GM23338 (cell line): ENCODE results near the gene ZFR2. TPM values are rescaled to one million over a fixed set of nuclear protein-coding genes. Genes with fewer than 3 reads are reported as not detected.

ENCODE experiments used
- ATAC-seq: fragments of 200-7000 bp; cut with Tn5 transposase; 3 replicates; pipeline ENCODE4 v1.9.1; 2020
- DNase-seq: peaks from one replicate; pipeline ENCODE4 v3.0.0-alpha.2; 2015; ENCODE audit warnings: low spot score
- H2AFZ ChIP-seq: fragments of 200-600 bp; sonication (generic); 2 replicates; pipeline ENCODE4 v1.8.0; 2016; ENCODE audit warnings: antibody characterized with exemption, mild to moderate bottlenecking, moderate library complexity
- H3F3A ChIP-seq: fragments of 200-600 bp; sonication (generic); replicated peaks from 2 replicates; pipeline ENCODE4 v1.8.0; 2017; ENCODE audit warnings: antibody characterized with exemption, mixed run types, low read depth
- H3K27ac ChIP-seq: fragments of 200-600 bp; sonication (generic); 2 replicates; pipeline ENCODE4 v1.6.1; 2016; ENCODE audit warnings: low read depth
- H3K27me3 ChIP-seq: fragments of 200-600 bp; sonication (generic); 2 replicates; pipeline ENCODE4 v1.8.0; 2016; ENCODE audit warnings: mild to moderate bottlenecking, mixed run types, moderate library complexity; ENCODE audit not compliant: insufficient read depth
- H3K36me3 ChIP-seq: fragments of 200-600 bp; sonication (generic); 2 replicates; pipeline ENCODE4 v1.8.0; 2016; ENCODE audit warnings: mild to moderate bottlenecking; ENCODE audit not compliant: insufficient read depth
- H3K4me1 ChIP-seq: fragments of 200-600 bp; sonication (generic); 2 replicates; pipeline ENCODE4 v1.8.0; 2016; ENCODE audit warnings: mild to moderate bottlenecking, moderate library complexity; ENCODE audit not compliant: insufficient read depth
- H3K4me2 ChIP-seq: fragments of 200-600 bp; sonication (generic); 2 replicates; pipeline ENCODE4 v1.7.1; 2017; ENCODE audit warnings: mixed run types
- H3K4me3 ChIP-seq: fragments of 200-600 bp; sonication (generic); 2 replicates; pipeline ENCODE4 v1.6.1; 2016; ENCODE audit warnings: mixed run types
- H3K79me2 ChIP-seq: fragments of 200-600 bp; sonication (generic); replicated peaks from 2 replicates; pipeline ENCODE4 v1.8.0; 2017; ENCODE audit warnings: mild to moderate bottlenecking; ENCODE audit not compliant: insufficient read depth
- H3K9me2 ChIP-seq: fragments of 200-600 bp; sonication (generic); 2 replicates; pipeline ENCODE4 v1.8.0; 2017; ENCODE audit not compliant: insufficient read depth
- H4K20me1 ChIP-seq: fragments of 200-600 bp; sonication (generic); replicated peaks from 2 replicates; pipeline ENCODE4 v1.8.0; 2017; ENCODE audit warnings: mild to moderate bottlenecking; ENCODE audit not compliant: insufficient read depth
- H3K27ac Mint-ChIP-seq: 2 replicates; pipeline ENCODE4 v1.8.0; 2020; ENCODE audit warnings: inconsistent platforms, mild to moderate bottlenecking, moderate library complexity, mixed read lengths
- H3K27me3 Mint-ChIP-seq: 3 replicates; pipeline ENCODE4 v1.8.0; 2022; ENCODE audit warnings: low read depth, mild to moderate bottlenecking, moderate library complexity, mixed read lengths, inconsistent platforms; ENCODE audit not compliant: insufficient read depth, poor library complexity
- H3K36me3 Mint-ChIP-seq: 3 replicates; pipeline ENCODE4 v1.8.0; 2021; ENCODE audit warnings: low read depth, mild to moderate bottlenecking, inconsistent platforms, moderate library complexity, mixed read lengths
- H3K4me1 Mint-ChIP-seq: 3 replicates; pipeline ENCODE4 v1.8.0; 2020; ENCODE audit warnings: mild to moderate bottlenecking, inconsistent platforms, mixed read lengths
- H3K4me3 Mint-ChIP-seq: 3 replicates; pipeline ENCODE4 v1.8.0; 2021; ENCODE audit warnings: moderate library complexity, mild to moderate bottlenecking, inconsistent platforms, mixed read lengths
- H3K9me3 Mint-ChIP-seq: 3 replicates; pipeline ENCODE4 v1.8.0; 2020; ENCODE audit warnings: moderate library complexity, mild to moderate bottlenecking, inconsistent platforms, mixed read lengths
- CREB1 ChIP-seq: fragments of 250-450 bp; sonication (Bioruptor Pico); IDR thresholded peaks from 2 replicates; pipeline ENCODE4 v1.5.0; 2020; ENCODE audit warnings: low read depth, mild to moderate bottlenecking, moderate library complexity
- EZH2 ChIP-seq: fragments of 200-600 bp; sonication (generic); IDR thresholded peaks from one replicate; pipeline ENCODE4 v1.8.0; 2017; ENCODE audit warnings: antibody characterized with exemption, mild to moderate bottlenecking, low read depth; ENCODE audit not compliant: unreplicated experiment
- EZH2phosphoT487 ChIP-seq: fragments of 200-600 bp; sonication (generic); IDR thresholded peaks from one replicate; pipeline ENCODE4 v1.8.1; 2018; ENCODE audit warnings: antibody characterized with exemption; ENCODE audit not compliant: unreplicated experiment
- JUNB ChIP-seq: IDR thresholded peaks from one replicate; pipeline ENCODE4 v1.6.1; 2016; ENCODE audit warnings: antibody characterized with exemption; ENCODE audit not compliant: unreplicated experiment
- NANOG ChIP-seq: IDR thresholded peaks from 2 replicates; pipeline ENCODE4 v1.6.1; 2016; ENCODE audit warnings: antibody characterized with exemption, borderline replicate concordance
- POLR2AphosphoS5 ChIP-seq: IDR thresholded peaks from 2 replicates; pipeline ENCODE4 v1.6.1; 2016; ENCODE audit warnings: antibody characterized with exemption, low read depth
- REST ChIP-seq: IDR thresholded peaks from one replicate; pipeline ENCODE4 v1.6.1; 2018; ENCODE audit warnings: antibody characterized with exemption; ENCODE audit not compliant: unreplicated experiment
- STAT1 ChIP-seq: IDR thresholded peaks from one replicate; pipeline ENCODE4 v1.6.1; 2016; ENCODE audit warnings: antibody characterized with exemption; ENCODE audit not compliant: unreplicated experiment
- ZNF114 ChIP-seq: fragments of 250-450 bp; sonication (Bioruptor Pico); IDR thresholded peaks from 2 replicates; pipeline ENCODE4 v1.5.0; 2020; ENCODE audit warnings: mild to moderate bottlenecking, moderate library complexity
- ZNF331 ChIP-seq: fragments of 250-450 bp; sonication (Bioruptor Pico); IDR thresholded peaks from 2 replicates; pipeline ENCODE4 v1.5.0; 2020; ENCODE audit warnings: low read depth, mild to moderate bottlenecking, moderate library complexity
- polyA plus RNA-seq: library from polyadenylated mRNA; unstranded; fragments of >200 nt; fragmentation: Nextera tagmentation; extraction: Ambion mirVana; gene quantifications from 2 replicates; pipeline ENCODE4 v1.2.1, GENCODE V29; 2016
- total RNA-seq: library from RNA; depleted of rRNA; stranded (reverse); fragments of >200 nt; shearing (Covaris generic); gene quantifications from 2 replicates; pipeline ENCODE4 v1.2.3, GENCODE V29; 2014
- TF ChIP-seq, protein P1 (sequence below), 2 experiments: fragments of 200-600 bp in 1 of 2; sonication (generic) in 1 of 2; conservative IDR thresholded peaks; 2 replicates each; pipeline versions ENCODE4 v1.5.1 to v1.6.1; 2016 to 2017; ENCODE audit warnings: antibody characterized with exemption in 2 of 2, low read depth in 2 of 2, mild to moderate bottlenecking in 2 of 2, moderate library complexity in 1 of 2
- TF ChIP-seq, protein P2 (sequence below): fragments of 250-450 bp; sonication (Bioruptor Pico); IDR thresholded peaks from 2 replicates; pipeline ENCODE4 v1.5.0; 2020; ENCODE audit warnings: mild to moderate bottlenecking, moderate library complexity
- TF ChIP-seq, protein P3 (sequence below): IDR thresholded peaks from 2 replicates; pipeline ENCODE4 v1.6.1; 2016; ENCODE audit warnings: antibody characterized with exemption

Gene ZFR2
- total and polyA plus RNA-seq, 2 experiments from 2014 or later, result 15.8 to 31.3 TPM

DNA sequence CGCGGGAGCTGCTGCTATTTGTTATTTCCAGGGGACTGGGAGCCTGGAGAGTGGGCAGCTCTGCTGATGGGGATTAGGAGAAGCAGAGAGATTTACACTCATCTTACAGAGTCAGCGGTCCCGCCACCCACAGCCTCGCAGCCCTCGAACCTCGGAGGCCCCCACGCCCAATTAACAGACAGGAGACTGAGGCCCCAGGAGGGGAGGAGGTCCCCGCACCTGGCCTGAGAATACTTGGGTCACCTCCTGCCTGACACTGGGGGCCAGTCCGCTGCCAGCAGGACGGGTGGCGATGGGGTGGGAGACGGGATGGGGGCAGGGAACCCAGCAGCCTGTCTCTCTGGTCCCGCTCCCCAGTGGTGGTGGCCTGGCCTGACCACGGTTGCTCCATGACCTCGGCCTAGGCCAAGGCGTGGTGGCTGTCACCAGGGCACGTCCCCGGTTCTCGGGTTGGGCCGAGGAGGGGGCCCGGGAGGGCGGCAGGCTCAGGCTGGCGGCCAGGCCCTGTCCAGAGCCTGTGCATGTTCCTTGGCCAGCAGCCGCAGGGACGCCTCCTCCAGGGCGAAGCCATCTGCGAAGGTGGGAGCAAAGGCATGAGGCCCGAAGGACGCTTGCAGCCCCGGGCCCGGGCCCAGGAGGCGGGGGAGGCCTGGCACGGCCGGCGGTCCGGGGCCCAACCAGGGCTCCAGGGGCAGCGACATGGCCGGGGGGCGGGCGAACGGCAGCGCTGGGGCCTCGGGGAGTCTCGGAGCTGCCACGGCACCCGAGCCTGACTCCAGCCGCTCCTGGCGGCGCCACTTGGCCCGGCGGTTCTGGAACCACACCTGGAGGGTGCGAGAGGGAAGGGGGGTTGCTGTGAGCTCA, 98.5 kb downstream of the ZFR2 start:
- H3K79me2 ChIP-seq, result no peaks in the 10 kb centered on the region
- H3F3A ChIP-seq, result 0 out of 2 replicates have a peak, but pooled peaks cover 4% of the 10 kb centered on the region
- no peaks in the 10 kb centered on the region; the same call in 1 of the 2 replicates for H4K20me1 ChIP-seq
- no peak overlapping the region for H3K4me3 ChIP-seq
- Mint-ChIP-seq H3K4me3 (no peak overlapping the region), H3K27me3 (peaks cover 7% of the 10 kb centered on the region), H3K27ac (no peak overlapping the region), H3K9me3 (no peaks in the 10 kb centered on the region; the same call in 1 of the 3 replicates), H3K4me1 (peaks cover 8% of the 10 kb centered on the region), H3K36me3 (peaks cover 9% of the 10 kb centered on the region)
- no peaks in the 10 kb centered on the region for H3K36me3 ChIP-seq
- H3K4me1 ChIP-seq, result no peaks in the 10 kb centered on the region
- H3K9me2 ChIP-seq, result no peaks in the 10 kb centered on the region
- no peak overlapping the region for H3K27ac ChIP-seq
- H3K27me3 ChIP-seq, result no peaks in the 10 kb centered on the region
- no peak for DNase-seq
- H3K4me2 ChIP-seq, result no peak overlapping the region
- peak; percentile 18 for ATAC-seq
- H2AFZ ChIP-seq, result no peak overlapping the region
- TF ChIP-seq STAT1 (no peak), POLR2AphosphoS5 (no peak), REST (no peak), EZH2phosphoT487 (no peak), CREB1 (CRISPR knock-in tag) (no peak), ZNF331 (CRISPR knock-in tag) (no peak), NANOG (no peak), EZH2 (no peak), JUNB (no peak), ZNF114 (CRISPR knock-in tag) (no peak)
- TF ChIP-seq, protein P1, sequence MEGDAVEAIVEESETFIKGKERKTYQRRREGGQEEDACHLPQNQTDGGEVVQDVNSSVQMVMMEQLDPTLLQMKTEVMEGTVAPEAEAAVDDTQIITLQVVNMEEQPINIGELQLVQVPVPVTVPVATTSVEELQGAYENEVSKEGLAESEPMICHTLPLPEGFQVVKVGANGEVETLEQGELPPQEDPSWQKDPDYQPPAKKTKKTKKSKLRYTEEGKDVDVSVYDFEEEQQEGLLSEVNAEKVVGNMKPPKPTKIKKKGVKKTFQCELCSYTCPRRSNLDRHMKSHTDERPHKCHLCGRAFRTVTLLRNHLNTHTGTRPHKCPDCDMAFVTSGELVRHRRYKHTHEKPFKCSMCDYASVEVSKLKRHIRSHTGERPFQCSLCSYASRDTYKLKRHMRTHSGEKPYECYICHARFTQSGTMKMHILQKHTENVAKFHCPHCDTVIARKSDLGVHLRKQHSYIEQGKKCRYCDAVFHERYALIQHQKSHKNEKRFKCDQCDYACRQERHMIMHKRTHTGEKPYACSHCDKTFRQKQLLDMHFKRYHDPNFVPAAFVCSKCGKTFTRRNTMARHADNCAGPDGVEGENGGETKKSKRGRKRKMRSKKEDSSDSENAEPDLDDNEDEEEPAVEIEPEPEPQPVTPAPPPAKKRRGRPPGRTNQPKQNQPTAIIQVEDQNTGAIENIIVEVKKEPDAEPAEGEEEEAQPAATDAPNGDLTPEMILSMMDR (conservative IDR thresholded peaks at IDR 0.05; ENCODE audit: low read depth in 2 of 2), result no peak
- TF ChIP-seq, protein P2, sequence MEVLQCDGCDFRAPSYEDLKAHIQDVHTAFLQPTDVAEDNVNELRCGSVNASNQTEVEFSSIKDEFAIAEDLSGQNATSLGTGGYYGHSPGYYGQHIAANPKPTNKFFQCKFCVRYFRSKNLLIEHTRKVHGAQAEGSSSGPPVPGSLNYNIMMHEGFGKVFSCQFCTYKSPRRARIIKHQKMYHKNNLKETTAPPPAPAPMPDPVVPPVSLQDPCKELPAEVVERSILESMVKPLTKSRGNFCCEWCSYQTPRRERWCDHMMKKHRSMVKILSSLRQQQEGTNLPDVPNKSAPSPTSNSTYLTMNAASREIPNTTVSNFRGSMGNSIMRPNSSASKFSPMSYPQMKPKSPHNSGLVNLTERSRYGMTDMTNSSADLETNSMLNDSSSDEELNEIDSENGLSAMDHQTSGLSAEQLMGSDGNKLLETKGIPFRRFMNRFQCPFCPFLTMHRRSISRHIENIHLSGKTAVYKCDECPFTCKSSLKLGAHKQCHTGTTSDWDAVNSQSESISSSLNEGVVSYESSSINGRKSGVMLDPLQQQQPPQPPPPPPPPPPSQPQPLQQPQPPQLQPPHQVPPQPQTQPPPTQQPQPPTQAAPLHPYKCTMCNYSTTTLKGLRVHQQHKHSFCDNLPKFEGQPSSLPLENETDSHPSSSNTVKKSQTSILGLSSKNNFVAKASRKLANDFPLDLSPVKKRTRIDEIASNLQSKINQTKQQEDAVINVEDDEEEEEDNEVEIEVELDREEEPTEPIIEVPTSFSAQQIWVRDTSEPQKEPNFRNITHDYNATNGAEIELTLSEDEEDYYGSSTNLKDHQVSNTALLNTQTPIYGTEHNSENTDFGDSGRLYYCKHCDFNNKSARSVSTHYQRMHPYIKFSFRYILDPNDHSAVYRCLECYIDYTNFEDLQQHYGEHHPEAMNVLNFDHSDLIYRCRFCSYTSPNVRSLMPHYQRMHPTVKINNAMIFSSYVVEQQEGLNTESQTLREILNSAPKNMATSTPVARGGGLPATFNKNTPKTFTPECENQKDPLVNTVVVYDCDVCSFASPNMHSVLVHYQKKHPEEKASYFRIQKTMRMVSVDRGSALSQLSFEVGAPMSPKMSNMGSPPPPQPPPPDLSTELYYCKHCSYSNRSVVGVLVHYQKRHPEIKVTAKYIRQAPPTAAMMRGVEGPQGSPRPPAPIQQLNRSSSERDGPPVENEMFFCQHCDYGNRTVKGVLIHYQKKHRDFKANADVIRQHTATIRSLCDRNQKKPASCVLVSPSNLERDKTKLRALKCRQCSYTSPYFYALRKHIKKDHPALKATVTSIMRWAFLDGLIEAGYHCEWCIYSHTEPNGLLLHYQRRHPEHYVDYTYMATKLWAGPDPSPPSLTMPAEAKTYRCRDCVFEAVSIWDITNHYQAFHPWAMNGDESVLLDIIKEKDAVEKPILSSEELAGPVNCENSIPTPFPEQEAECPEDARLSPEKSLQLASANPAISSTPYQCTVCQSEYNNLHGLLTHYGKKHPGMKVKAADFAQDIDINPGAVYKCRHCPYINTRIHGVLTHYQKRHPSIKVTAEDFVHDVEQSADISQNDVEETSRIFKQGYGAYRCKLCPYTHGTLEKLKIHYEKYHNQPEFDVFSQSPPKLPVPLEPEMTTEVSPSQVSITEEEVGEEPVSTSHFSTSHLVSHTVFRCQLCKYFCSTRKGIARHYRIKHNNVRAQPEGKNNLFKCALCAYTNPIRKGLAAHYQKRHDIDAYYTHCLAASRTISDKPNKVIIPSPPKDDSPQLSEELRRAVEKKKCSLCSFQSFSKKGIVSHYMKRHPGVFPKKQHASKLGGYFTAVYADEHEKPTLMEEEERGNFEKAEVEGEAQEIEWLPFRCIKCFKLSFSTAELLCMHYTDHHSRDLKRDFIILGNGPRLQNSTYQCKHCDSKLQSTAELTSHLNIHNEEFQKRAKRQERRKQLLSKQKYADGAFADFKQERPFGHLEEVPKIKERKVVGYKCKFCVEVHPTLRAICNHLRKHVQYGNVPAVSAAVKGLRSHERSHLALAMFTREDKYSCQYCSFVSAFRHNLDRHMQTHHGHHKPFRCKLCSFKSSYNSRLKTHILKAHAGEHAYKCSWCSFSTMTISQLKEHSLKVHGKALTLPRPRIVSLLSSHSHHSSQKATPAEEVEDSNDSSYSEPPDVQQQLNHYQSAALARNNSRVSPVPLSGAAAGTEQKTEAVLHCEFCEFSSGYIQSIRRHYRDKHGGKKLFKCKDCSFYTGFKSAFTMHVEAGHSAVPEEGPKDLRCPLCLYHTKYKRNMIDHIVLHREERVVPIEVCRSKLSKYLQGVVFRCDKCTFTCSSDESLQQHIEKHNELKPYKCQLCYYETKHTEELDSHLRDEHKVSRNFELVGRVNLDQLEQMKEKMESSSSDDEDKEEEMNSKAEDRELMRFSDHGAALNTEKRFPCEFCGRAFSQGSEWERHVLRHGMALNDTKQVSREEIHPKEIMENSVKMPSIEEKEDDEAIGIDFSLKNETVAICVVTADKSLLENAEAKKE (CRISPR knock-in tag), result no peak
- TF ChIP-seq, protein P3, sequence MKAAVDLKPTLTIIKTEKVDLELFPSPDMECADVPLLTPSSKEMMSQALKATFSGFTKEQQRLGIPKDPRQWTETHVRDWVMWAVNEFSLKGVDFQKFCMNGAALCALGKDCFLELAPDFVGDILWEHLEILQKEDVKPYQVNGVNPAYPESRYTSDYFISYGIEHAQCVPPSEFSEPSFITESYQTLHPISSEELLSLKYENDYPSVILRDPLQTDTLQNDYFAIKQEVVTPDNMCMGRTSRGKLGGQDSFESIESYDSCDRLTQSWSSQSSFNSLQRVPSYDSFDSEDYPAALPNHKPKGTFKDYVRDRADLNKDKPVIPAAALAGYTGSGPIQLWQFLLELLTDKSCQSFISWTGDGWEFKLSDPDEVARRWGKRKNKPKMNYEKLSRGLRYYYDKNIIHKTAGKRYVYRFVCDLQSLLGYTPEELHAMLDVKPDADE, result no peak
